Measurements from ENCODE around the gene SOX5. TPM values are rescaled to one million over a fixed set of nuclear protein-coding genes. Genes with fewer than 3 reads are reported as not detected.
A peak's percentile ranks its signal among the peaks of the same experiment; 100 is the strongest.

The SOX5 gene
- total and polyA plus RNA-seq, 7 donors, result 0.17 to 2.9 (median 0.47) TPM

DNA sequence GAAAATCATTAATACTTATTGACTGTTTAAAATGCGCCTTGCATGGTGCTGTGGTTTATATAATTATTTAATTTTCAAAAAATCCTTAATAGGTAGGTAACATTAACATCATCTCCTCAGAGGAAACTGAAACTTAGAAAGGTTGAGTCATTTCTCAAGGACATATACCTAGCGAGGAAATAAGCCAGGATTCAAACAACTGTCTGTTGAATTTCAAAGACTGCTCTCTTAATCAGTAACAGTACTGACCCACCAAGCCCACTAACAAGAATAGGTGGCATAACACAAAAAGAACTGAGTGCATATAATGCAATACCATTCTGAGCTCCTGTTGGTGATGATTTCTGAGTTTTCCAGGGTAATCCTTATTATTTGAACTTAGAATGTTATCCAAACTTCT, 174.3 kb downstream of the SOX5 start:
- 87 to 98% (median 97%) methylated on average over 2 of the region's 2 CpGs for WGBS, 3 donors
- no peaks in the 10 kb centered on the region for H3K9me3 ChIP-seq
- DNase-seq (no peak), ATAC-seq (no peak)
- no peaks in the 10 kb centered on the region for H3K4me1 ChIP-seq
- intact Hi-C loops (cut with DNase I), result no loop called here
- H3K4me3 ChIP-seq, result no peak overlapping the region
- no peaks in the 10 kb centered on the region for H3K36me3 ChIP-seq (ENCODE audit: insufficient read depth in 1 of 2, low read depth in 1 of 2)
- no peak overlapping the region for H3K27ac ChIP-seq
- no peaks in the 10 kb centered on the region for H3K27me3 ChIP-seq (ENCODE audit: insufficient read depth in 3 of 3, low read length in 2 of 3)
- TF ChIP-seq, protein P1, sequence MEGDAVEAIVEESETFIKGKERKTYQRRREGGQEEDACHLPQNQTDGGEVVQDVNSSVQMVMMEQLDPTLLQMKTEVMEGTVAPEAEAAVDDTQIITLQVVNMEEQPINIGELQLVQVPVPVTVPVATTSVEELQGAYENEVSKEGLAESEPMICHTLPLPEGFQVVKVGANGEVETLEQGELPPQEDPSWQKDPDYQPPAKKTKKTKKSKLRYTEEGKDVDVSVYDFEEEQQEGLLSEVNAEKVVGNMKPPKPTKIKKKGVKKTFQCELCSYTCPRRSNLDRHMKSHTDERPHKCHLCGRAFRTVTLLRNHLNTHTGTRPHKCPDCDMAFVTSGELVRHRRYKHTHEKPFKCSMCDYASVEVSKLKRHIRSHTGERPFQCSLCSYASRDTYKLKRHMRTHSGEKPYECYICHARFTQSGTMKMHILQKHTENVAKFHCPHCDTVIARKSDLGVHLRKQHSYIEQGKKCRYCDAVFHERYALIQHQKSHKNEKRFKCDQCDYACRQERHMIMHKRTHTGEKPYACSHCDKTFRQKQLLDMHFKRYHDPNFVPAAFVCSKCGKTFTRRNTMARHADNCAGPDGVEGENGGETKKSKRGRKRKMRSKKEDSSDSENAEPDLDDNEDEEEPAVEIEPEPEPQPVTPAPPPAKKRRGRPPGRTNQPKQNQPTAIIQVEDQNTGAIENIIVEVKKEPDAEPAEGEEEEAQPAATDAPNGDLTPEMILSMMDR (IDR thresholded peaks at IDR 0.05), result no peak

DNA sequence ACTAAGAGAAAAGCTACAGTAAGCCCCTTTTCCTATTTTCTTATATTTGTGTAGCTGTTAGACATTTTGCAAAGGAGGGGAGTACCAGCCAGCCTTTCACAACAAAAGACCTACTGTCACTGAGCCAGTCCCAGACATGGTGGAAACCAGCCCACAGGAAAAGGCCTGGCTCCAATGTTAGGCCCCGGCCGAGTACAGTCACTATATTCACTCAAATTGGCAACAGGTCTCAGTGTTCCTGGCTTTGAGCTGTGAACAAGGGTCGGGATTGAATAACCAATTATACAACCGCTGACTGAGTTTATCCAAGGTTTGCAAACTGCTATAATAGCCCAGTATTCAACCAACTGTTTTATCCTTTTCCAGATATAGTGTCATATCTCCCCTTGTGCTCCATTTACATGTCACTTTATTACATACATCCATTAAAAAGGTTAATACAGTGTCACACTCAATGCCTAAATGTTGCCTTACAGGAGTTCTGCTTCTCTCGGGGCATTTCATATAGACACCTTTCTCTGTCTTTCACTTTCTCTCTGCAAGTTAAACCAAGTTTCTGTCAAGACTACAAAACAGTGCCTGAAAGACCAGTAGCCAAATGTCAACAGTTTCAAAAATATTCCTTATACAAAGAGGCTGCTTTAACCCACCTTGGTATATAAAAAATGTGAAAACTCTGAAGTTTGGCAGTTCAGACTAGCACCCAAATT, 178.1 kb downstream of the SOX5 start:
- TF ChIP-seq, protein P1 (IDR thresholded peaks at IDR 0.05), result no peak
- Histone ChIP-seq H3K27ac (no peak overlapping the region), H3K9me3 (no peaks in the 10 kb centered on the region), H3K4me1 (no peaks in the 10 kb centered on the region), H3K4me3 (no peak overlapping the region), H3K27me3 (ENCODE audit: insufficient read depth in 3 of 3, low read length in 2 of 3) (no peaks in the 10 kb centered on the region), H3K36me3 (ENCODE audit: insufficient read depth in 1 of 2, low read depth in 1 of 2) (no peaks in the 10 kb centered on the region)
- DNase-seq (peak; percentile 28 to 63), ATAC-seq (peak in 3 of 4 donors; percentile 21 to 61 (median 56))
- 25 to 33% (median 32%) methylated on average over 5 of the region's 5 CpGs for WGBS, 3 donors
- intact Hi-C loops (cut with DNase I), result no loop called here

DNA sequence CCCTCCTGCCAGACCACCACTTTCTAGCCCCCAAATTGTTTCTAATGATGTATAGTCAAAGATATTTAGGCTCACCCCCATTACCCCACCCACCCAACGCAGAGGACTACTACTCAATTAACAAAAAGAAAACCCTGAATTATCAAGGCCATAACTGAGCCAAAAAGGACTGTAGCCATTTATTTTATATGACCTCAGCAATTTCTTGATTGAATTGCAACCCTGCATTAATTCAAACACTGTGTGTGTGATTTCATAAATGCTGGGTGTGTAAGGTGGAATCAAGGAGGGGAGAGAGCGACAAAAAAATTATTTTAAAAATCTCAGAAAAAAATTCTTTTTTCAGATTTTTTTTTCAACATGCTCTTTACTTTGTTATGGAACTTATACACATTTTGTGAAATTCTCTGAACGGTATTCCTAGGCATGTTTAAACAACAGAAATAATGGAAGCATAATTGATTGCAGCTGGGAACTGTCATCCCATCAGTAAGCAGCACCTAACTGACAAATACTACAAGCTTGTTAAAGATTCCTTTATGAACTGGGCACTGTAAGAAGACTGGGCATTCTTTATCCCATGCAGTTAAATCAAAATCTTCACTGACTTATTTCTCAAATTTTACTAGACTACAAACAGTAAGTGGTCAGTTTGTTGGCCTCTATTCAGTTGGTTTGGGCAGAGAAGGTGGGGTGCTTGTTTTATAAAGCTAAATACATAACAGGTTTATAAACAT, 179.1 kb downstream of the SOX5 start:
- ATAC-seq, result no peak
- no peak overlapping the region for H3K27ac ChIP-seq
- no peaks in the 10 kb centered on the region for H3K9me3 ChIP-seq
- no peak for DNase-seq
- WGBS, 3 donors, result 79 to 84% (median 82%) methylated on average over 3 of the region's 3 CpGs
- no peaks in the 10 kb centered on the region for H3K36me3 ChIP-seq (ENCODE audit: insufficient read depth in 1 of 2, low read depth in 1 of 2)
- TF ChIP-seq, protein P1 (IDR thresholded peaks at IDR 0.05), result no peak
- H3K4me1 ChIP-seq, result no peaks in the 10 kb centered on the region
- intact Hi-C loops (cut with DNase I), result no loop called here
- no peak overlapping the region for H3K4me3 ChIP-seq
- H3K27me3 ChIP-seq (ENCODE audit: insufficient read depth in 3 of 3, low read length in 2 of 3), result no peaks in the 10 kb centered on the region

DNA sequence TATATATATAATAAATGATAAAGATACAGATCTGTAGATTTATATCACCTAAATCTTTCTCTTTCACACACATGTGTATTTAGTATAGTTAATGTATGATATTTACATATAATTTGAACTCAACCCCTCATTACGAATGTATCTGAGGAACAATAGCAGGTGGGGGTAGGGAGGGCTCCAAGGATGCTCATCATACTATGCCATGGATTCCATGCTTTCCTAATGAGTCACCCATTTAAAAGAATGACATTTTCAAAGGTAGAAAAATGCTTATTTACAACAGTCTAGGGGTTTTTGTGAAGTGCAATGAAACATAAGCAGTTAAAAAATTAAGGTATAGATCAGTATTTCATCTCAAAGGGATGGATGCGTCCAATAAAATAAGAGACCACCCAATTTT, 181.6 kb downstream of the SOX5 start:
- no peak for DNase-seq
- 85 to 93% (median 87%) methylated on average over 2 of the region's 2 CpGs for WGBS, 3 donors
- intact Hi-C loops (cut with DNase I), result no loop called here
- H3K27me3 ChIP-seq (ENCODE audit: insufficient read depth in 3 of 3, low read length in 2 of 3), result no peaks in the 10 kb centered on the region
- no peak for ATAC-seq
- H3K4me1 ChIP-seq, result no peaks in the 10 kb centered on the region
- no peaks in the 10 kb centered on the region for H3K9me3 ChIP-seq
- no peak overlapping the region for H3K4me3 ChIP-seq
- H3K36me3 ChIP-seq (ENCODE audit: insufficient read depth in 1 of 2, low read depth in 1 of 2), result no peaks in the 10 kb centered on the region
- TF ChIP-seq, protein P1 (IDR thresholded peaks at IDR 0.05), result no peak
- H3K27ac ChIP-seq, result no peak overlapping the region

Data from psoas muscle (tissue), 8 donors.